HL-60/S4 treated with retinoic acid at 250 ng/mL for 4 days and 3 days (cell line): ENCODE data around the gene ACOT13.
"Not testable (repeated sequence)": the region's sequence is repeated elsewhere in the genome, so short reads cannot be mapped to it uniquely, and the experiment has no call there.

ENCODE experiments used
- in situ Hi-C: fragments of 300-500 bp; cut with MboI; formaldehyde crosslinking; loops from 2 replicates; pipeline ENCODE4 v1.7.0; 2022; ENCODE audit warnings: low sequenced_read_pairs

ACOT13 gene

DNA sequence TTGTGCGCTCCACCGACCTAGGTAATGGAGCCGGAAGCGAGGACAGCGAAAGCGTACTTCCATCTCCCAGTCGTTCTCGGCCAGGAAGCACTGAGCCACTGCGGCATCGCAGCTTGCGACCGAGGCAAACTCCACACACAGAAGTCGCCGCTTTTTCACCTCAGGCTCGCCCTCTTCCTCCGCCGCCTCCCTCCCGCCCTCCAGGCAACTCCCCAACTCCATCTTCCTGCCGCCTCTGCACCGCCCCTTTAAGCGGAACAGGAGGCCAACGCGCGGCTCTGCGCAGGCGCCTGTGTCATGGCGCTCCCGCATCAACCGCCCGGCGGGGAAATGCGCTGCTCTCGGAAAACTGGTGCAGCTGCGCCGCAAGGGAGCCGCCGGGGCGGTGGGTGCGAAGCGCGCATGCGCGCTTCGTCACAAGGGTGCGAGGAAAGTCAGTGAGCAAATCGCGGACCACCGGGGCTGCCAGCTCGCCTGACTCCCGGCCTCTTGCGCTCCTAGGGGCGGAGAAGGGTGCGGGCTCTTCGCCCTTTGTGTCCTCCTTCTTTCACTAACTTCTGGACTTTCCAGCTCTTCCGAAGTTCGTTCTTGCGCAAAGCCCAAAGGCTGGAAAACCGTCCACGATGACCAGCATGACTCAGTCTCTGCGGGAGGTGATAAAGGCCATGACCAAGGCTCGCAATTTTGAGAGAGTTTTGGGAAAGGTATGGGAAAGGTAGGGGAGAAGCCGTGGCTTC is at the start of gene ACOT13, which contains the start of gene TDP2:
Gene ACOT13 (plus strand): TSS at position 437 of the 737 bp plus-strand sequence. CDS start 187 bp downstream, at position 624.
Gene TDP2 (minus strand): TSS at position 259 of the 737 bp plus-strand sequence. CDS start 37 bp downstream, at position 222.
- in situ Hi-C loops, result no loop called here

GRCh38 chr6:24619661-24620060 is 47.2 kb upstream of the ACOT13 start:
- in situ Hi-C loops, result no loop called here

GRCh38 chr6:24620637-24621036 is 46.2 kb upstream of the ACOT13 start:
- in situ Hi-C loops, result no loop called here

GRCh38 chr6:24621626-24622289 is 45.1 kb upstream of the ACOT13 start:
- in situ Hi-C loops, result no loop called here

DNA sequence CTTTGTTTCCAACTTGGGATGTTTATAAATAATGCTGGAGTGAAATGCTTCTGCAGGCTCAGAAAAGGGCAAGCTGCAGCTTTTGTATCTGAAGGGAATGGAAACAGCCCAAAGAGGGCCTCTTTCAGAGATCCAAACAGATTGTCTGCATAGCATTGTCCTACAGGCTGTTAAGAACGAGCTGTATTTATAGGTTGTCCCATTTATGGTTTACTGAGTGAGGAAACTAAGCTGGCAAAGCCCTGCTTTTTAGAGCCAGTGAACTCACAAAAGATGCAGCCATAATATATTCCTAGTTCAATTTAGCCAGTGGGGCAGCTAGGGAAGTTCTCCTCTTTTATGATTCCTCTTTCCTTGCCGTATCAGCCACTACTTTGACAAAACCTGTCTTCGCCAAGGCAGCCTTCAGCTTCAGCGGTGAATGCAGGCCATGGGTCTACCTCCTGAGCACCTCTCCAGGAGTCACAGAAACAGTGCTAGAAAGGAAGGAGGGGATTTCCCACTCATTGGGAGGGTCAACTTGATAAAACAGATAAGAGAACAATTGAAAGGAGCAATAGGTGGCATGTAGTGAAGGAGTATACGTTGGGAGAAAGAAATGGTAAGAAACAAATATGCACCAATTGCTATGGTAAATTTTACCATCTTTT is 35.9 kb upstream of the ACOT13 start:
- in situ Hi-C loops, result no loop called here

DNA sequence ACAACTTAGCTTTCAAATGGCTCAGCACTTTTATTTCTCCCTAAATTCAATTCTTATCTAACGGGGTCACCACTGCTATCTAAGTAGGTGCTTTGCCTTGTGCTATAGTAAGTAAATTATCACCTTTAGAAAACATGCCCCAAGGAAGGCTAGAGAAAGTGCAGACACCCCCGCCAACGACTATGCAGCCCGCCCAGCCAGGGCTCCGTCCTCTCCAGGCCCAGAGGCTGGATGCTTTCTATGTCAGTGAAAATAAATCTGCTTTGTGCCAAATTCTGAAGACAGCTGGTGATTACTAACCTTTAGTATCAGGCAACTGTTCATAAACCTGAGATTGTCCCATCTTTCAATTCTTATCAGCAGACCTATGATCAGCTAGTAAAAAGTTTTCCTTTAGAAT is 35.2 kb upstream of the ACOT13 start:
- in situ Hi-C loops, result no loop called here

- in situ Hi-C loops, result no loop called here
Observed at GRCh38 chr6:24632573-24632972, 34.3 kb upstream of the ACOT13 start.

- in situ Hi-C loops, result no loop called here
Observed at GRCh38 chr6:24636681-24637080, 30.2 kb upstream of the ACOT13 start.

DNA sequence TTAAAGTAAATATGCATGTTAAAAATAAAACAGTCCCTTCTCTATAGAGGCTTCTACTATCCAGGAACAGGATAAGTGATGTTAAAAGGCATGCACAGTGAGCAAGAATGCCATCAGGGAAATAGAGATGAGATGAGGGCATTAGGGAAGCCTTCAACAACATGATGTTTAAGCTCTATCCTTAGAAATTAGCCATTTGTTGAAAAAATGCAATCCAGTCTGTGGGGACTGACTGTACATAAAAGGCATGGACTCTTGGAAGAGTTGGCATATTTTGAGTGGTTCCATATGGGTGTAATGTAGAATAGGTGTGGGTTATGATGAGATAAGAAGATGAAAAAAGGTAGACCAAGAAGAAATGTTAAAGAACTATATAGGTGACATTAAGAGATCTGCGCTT is 26.7 kb upstream of the ACOT13 start:
- in situ Hi-C loops, result no loop called here

GRCh38 chr6:24640631-24641030 is 26.2 kb upstream of the ACOT13 start:
- in situ Hi-C loops, result not testable (repeated sequence)

- in situ Hi-C loops, result no loop called here
Observed at GRCh38 chr6:24642061-24642460, 24.8 kb upstream of the ACOT13 start.

GRCh38 chr6:24643920-24644319 is 23.0 kb upstream of the ACOT13 start:
- in situ Hi-C loops, result no loop called here

- in situ Hi-C loops, result no loop called here
Observed at GRCh38 chr6:24644377-24644776, 22.5 kb upstream of the ACOT13 start.

- in situ Hi-C loops, result no loop called here
Observed at GRCh38 chr6:24646771-24647170, 20.1 kb upstream of the ACOT13 start.

GRCh38 chr6:24648276-24648675 is 18.6 kb upstream of the ACOT13 start:
- in situ Hi-C loops, result no loop called here

GRCh38 chr6:24649691-24650090 is 17.2 kb upstream of the ACOT13 start:
- in situ Hi-C loops, result no loop called here

GRCh38 chr6:24650365-24650764 is 16.5 kb upstream of the ACOT13 start:
- in situ Hi-C loops, result no loop called here

DNA sequence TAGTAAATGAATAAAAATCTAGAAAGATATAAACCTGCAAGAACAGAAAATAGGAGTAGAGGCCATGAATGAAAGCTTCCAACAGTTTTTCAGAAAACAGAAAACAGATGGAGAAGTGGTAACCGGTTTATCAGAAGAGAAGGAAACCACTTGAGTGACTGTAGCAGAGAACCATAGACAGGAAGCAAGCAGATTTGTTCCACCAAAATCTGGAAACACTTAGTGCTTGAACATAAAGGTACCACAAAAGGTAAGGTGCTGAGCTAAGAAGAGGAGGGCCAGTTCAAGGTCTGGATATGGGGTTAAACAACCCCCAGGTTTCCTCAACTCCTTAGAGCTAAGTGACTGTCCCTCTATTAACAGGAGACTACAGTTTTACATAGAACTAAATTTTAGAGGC is 11.7 kb upstream of the ACOT13 start:
- in situ Hi-C loops, result no loop called here

DNA sequence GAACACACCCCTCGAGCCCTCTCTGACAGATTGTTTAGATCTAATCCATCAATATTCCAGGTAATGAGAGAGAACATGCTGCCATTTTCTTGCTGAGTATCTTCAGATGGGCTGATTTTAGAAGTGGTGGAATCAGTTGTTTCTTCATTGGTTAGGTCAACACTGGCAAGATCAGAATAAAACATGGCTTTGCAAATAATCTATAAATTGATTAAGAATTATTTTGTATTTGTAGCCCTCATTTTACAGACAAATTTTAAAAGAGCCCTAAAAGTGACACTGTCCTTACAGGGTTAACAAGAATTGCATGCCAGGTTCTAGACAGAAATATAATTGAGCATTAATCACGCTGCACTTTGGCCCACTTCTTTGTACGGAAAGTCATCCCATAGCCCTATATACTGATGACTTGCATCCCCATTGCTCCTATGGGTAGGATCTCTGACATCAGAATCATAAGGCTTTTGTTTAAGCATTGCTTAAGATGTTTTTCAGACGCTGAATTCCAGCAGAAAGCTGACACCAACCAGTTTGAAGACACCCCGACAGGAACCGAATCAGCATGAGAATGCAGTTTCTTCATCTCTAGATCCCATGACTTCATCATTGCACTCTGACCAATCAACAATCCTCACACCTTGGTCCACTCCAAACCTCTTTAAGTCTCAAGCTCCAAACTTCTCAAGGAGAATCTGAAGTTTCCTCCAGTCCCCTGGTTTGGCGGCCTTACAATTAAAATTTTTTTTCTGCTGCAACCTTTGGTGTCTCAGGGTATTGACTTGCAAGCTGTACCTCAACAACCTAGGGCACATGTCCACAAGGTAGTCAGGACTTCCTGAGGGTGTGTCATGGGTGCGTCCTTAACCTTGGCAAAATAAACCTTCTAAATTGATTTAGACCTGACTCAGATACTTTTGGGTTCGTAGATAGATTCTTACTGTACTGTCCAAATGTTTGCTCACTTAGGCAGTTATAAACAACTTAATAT is 8.0 kb upstream of the ACOT13 start:
- in situ Hi-C loops, result no loop called here

GRCh38 chr6:24659561-24659960 is 7.3 kb upstream of the ACOT13 start:
- in situ Hi-C loops, result no loop called here

GRCh38 chr6:24660105-24660504 is 6.8 kb upstream of the ACOT13 start:
- in situ Hi-C loops, result no loop called here
